ENCODE data around the gene DNTT. TPM values are rescaled to one million over a fixed set of nuclear protein-coding genes. Genes with fewer than 3 reads are reported as not detected.

Gene DNTT
- total RNA-seq, 3 donors from 2014 or later, result not detected

DNA sequence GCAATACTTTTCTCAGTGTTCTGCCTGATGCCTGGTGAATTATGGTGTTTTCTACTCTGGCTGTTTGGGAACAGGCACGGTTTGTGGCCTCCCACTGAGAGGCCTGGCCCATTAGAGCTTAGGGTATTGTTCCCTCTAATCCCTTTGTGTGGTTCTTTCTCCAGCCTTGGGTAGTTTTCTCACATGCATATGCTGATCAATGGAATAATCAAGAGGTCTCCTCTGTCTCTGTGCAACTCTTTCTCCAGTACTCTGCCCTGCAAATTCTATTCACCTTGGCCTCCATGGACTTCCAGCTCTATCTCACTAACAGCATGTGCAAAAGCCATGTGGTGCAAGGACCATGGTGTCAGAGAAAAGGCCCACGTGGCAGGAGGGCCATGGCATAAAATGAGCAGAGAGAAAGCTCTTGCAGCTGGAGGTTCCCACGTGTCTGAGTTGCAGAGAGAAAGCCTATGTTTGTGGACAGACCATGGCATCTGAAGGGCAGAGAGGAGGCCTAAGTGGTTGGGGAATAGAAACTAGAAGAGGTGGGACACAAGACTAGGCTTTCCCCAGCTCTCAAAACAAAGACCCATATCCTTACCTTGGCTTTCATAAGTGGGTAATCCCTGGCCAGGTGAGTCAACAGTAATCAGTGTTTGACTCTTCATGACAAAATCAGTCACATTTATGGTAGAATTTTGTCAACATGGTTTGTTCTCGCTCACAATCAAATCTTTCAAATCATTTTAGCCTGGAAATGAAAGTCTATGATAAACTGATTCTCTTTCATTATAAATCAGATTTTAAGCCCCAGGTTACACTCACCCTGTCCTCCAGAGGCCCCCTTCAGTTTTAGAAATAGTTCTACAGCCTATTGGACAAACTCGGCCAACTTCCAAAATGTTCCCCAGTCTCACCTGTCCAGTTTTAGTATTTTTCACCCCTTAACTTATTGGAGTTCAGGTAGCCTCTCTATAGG is 37.3 kb downstream of the DNTT start:
- Histone ChIP-seq H3K4me3 (no peak overlapping the region), H3K27me3 (no peaks in the 10 kb centered on the region), H3K36me3 (no peaks in the 10 kb centered on the region), H3K4me1 (no peaks in the 10 kb centered on the region), H3K27ac (no peak overlapping the region), H3K9me3 (no peaks in the 10 kb centered on the region)
- TF ChIP-seq CTCF (IDR thresholded peaks at IDR 0.05) (no peak), POLR2AphosphoS5 (IDR thresholded peaks at IDR 0.05) (no peak), POLR2A (IDR thresholded peaks at IDR 0.05) (no peak)
- no peak for DNase-seq (ENCODE audit: low spot score in 2 of 2)
- intact Hi-C loops (cut with DNase I; ENCODE audit: low total_unique reads), result no loop called here

DNA sequence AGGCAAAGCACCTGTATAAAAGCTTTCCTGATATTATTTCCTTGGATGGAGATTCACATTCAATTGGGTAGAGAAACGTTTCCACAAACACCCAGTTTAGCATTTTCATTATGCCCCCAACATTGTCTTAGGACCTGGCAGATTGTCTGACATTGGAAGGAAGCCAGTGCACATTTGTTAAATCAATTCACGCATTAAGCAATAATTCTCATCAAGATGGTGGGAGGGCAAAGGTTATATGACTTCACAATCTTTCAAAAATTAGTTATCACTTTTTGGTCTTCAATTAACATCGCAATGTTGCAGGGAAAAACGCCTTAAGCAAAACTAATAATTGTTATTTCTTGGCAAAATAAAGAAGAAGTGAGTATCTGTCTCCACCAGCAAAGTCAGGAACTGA is 38.2 kb downstream of the DNTT start:
- Histone ChIP-seq H3K27me3 (no peaks in the 10 kb centered on the region), H3K36me3 (no peaks in the 10 kb centered on the region), H3K4me1 (no peaks in the 10 kb centered on the region), H3K4me3 (no peak overlapping the region), H3K27ac (no peak overlapping the region), H3K9me3 (no peaks in the 10 kb centered on the region)
- no peak for TF ChIP-seq POLR2A (IDR thresholded peaks at IDR 0.05)
- TF ChIP-seq CTCF (IDR thresholded peaks at IDR 0.05), result no peak
- TF ChIP-seq POLR2AphosphoS5 (IDR thresholded peaks at IDR 0.05), result no peak
- intact Hi-C loops (cut with DNase I; ENCODE audit: low total_unique reads), result no loop called here
- no peak for DNase-seq (ENCODE audit: low spot score in 2 of 2)

GRCh38 chr10:96344178-96344577 is 39.9 kb downstream of the DNTT start:
- no peak overlapping the region for H3K27ac ChIP-seq
- intact Hi-C loops (cut with DNase I; ENCODE audit: low total_unique reads), result no loop called here
- no peaks in the 10 kb centered on the region for H3K36me3 ChIP-seq
- H3K4me3 ChIP-seq, result no peak overlapping the region
- H3K9me3 ChIP-seq, result no peaks in the 10 kb centered on the region
- H3K27me3 ChIP-seq, result no peaks in the 10 kb centered on the region
- no peaks in the 10 kb centered on the region for H3K4me1 ChIP-seq
- TF ChIP-seq POLR2AphosphoS5 (IDR thresholded peaks at IDR 0.05) (no peak), POLR2A (IDR thresholded peaks at IDR 0.05) (no peak), CTCF (IDR thresholded peaks at IDR 0.05) (no peak)
- no peak for DNase-seq (ENCODE audit: low spot score in 2 of 2)

DNA sequence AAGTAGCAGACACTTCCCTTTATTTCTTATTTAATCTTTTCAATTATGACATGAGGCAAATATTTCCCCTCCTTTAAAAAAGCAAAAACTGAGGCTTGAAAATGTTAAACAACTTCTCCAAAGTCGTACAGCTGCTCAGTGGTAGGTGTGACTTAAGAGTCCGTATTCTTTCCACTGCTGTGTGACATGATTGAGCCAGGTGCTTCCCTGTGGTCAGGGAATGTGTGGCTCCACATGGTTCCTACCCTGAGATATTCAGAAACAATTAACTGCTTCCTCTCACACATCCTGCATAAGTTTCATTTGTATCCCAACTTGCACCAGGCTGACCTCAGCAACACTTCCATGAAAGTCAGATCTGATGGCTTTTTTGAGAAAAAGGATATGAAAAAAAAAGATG is 41.0 kb downstream of the DNTT start:
- no peaks in the 10 kb centered on the region for H3K36me3 ChIP-seq
- H3K27ac ChIP-seq, result no peak overlapping the region
- no peak overlapping the region for H3K4me3 ChIP-seq
- no peaks in the 10 kb centered on the region for H3K9me3 ChIP-seq
- no peaks in the 10 kb centered on the region for H3K4me1 ChIP-seq
- no peak for DNase-seq (ENCODE audit: low spot score in 2 of 2)
- intact Hi-C loops (cut with DNase I; ENCODE audit: low total_unique reads), result no loop called here
- TF ChIP-seq POLR2A (IDR thresholded peaks at IDR 0.05) (no peak), POLR2AphosphoS5 (IDR thresholded peaks at IDR 0.05) (no peak), CTCF (IDR thresholded peaks at IDR 0.05) (no peak)
- no peaks in the 10 kb centered on the region for H3K27me3 ChIP-seq

GRCh38 chr10:96346295-96346694 is 42.1 kb downstream of the DNTT start:
- no peaks in the 10 kb centered on the region for H3K4me1 ChIP-seq
- no peak for DNase-seq (ENCODE audit: low spot score in 2 of 2)
- no peak overlapping the region for H3K27ac ChIP-seq
- no peaks in the 10 kb centered on the region for H3K27me3 ChIP-seq
- no peaks in the 10 kb centered on the region for H3K36me3 ChIP-seq
- H3K9me3 ChIP-seq, result no peaks in the 10 kb centered on the region
- H3K4me3 ChIP-seq, result no peak overlapping the region
- TF ChIP-seq CTCF (IDR thresholded peaks at IDR 0.05) (no peak), POLR2A (IDR thresholded peaks at IDR 0.05) (no peak)
- intact Hi-C loops (cut with DNase I; ENCODE audit: low total_unique reads), result no loop called here

All from breast epithelium (tissue), 4 donors.